Melanocyte of skin (primary cell): ENCODE data around the gene CEACAM18. TPM values are rescaled to one million over a fixed set of nuclear protein-coding genes. Genes with fewer than 3 reads are reported as not detected.

Experiments used
- small RNA-seq, 2 donors: library from RNA; depleted of rRNA; stranded (forward); fragments of <200 nt; gene quantifications; one replicate each; pipeline ENCODE3, GENCODE V24; 2012
- total RNA-seq, 2 donors: library from RNA; depleted of rRNA; stranded (reverse); fragments of >200 nt; gene quantifications; 2 replicates each; pipeline ENCODE4 v1.2.3, GENCODE V29; 2012

Gene CEACAM18
- not detected for total RNA-seq

DNA sequence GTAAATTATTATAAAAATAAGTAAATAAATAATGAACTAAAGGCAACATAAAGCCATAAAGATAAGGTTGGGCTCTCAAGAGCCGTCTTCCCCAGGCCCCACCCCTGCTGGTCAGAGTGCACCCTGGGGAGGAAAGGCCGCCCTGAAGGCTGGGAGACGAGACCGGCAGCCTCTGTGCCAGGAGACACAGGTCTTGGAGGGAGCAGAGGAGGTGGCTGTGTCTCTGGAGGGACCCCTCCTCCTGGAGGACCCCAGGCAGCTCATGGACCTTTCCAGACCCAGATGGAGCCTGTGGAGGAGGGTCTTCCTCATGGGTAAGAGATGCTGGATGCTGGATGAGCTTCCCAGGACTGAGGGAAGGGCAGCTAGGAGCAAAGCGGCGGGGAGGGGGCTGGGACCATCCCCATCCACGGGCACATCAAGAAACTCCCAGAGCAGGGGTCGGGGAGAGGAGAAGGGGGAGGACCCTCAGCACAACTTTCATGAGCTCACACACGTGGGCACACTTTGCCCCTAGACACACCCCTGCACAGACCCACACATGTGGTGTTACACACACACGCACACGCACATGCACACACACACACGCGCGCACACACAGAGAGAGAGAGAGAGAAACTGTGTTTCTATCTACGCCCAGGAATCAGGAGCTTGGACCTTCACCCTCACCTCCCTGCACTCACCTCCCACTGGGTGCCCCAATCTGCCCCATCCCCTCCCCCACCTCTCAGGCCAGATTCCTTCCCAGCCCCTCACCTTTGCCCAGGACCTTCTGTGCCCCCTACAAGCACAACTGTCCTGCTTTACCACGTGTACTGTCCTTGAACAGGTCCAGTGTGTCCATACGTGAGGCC lies at the start of gene CEACAM18:
Gene CEACAM18, plus strand, starts transcription at position 159 of the 854 bp plus-strand sequence.

DNA sequence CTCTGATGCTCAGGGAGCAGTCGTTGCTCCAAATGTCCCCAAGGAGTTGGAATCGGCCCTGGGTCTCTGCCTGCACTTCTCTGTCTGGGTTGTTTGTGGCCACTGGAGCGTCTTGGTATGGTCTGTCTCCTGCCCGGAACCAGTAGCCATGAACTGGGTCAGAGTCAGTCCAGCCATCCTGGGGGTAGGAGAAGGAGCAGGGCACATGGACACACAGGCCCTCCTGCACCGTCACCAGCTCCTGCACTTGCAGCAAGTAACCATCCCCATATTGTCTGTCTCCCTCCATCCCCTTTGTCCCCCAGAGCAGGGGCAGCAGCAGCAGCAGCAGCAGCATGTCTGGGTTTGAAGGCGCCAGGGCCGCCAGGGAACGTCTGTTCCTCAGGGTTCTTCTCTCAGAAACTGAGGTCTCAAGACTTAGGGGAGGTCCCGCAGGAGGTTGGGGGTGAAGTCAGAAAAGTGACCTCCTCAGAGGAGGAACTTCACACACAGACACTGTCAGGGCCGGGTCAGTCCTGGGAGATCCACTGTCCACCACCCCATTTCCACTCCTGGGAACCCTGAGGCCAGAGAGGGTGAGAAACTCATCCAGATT lies 20.2 kb upstream of the CEACAM18 start, which contains the start of gene SIGLEC8:
Gene SIGLEC8, minus strand, starts transcription at position 404 of the 595 bp plus-strand sequence. Its CDS starts 67 bp downstream, at position 337.

GRCh38 chr19:51501594-51502263 lies 23.4 kb downstream of the CEACAM18 start, which contains the start of gene SIGLEC12:
TSS of gene SIGLEC12 (minus strand) at chr19:51501800. CDS start at chr19:51501733, 67 bp downstream.

DNA sequence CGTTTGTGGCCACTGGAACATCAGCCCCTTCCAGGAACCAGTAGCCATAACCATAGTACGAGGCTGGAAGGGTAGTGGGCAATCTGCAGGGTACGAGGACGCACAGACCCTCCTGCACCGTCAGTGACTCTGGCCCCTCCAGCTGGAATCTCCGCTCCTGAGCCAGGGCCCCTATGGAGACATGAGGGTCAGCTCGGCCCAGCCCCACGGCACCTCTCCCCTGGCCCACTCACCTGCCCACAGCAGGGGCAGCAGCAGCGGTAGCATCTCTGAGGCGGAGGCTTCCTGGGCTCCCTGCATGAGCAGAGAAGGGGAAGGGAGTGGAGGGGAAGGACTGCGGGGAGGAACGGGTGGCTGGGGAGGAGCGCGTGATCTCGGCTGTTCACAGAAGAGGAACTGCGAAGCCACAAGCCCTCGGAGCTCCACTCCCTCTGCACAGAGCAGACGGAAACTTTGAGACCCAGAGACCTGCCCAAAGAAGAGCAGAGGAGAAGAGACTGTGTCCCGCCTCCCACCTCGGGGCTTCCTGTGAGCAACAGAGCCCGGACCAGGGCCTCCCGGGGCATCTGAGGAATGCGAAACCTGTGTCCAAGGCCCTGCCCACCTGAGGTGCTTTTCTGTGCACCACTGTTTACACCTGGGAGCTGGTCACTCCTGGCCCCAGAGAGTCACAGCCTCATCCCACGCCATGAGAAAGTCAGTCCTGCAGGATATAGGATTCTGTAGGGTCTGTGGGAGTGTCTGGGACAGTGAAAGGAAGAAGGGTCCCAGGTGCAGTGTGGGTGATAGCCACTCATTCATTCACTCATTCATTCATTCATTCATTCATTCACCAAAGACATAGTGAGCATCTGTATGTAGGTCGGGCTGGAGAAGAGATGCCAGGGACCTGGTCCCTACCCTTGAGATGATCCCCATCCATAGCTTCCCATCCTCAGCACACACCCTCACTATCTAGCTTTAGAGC lies 53.3 kb downstream of the CEACAM18 start, which contains the start of gene SIGLEC6:
Gene SIGLEC6, minus strand, starts transcription at position 322 of the 967 bp plus-strand sequence. Its CDS starts 22 bp downstream, at position 300.

Small RNA genes lying within 50 kb of the gene (small RNA-seq; reads per million reads assigned to genes)
- gene AC020914.3, result 0 reads per million in 2 donors
- 0 reads per million in 2 donors for gene AC020914.5

Other genes starting within 250 kb of the CEACAM18 start
- gene SIGLECL1, start 227.5 kb upstream of the CEACAM18 start, total RNA-seq, result not detected
- gene IGLON5, start 166.9 kb upstream of the CEACAM18 start, total RNA-seq, result not detected
- 1 to 10 TPM; 2.1 to 3.7 TPM for gene VSIG10L, start 136.4 kb upstream of the CEACAM18 start, total RNA-seq
- 100 to 1,000 TPM; 106 to 145 TPM for gene ETFB, start 112.2 kb upstream of the CEACAM18 start, total RNA-seq
- gene CLDND2, start 109.5 kb upstream of the CEACAM18 start, total RNA-seq, result not detected
- gene NKG7, start 105.9 kb upstream of the CEACAM18 start, total RNA-seq, result not detected
- not detected for gene LIM2, start 90.6 kb upstream of the CEACAM18 start, total RNA-seq
- not detected for gene C19orf84, start 87.9 kb upstream of the CEACAM18 start, total RNA-seq
- not detected for gene SIGLEC10, start 60.9 kb upstream of the CEACAM18 start, total RNA-seq
- not detected for gene SIGLEC8, start 20.1 kb upstream of the CEACAM18 start, total RNA-seq
- not detected for gene SIGLEC12, start 23.3 kb downstream of the CEACAM18 start, total RNA-seq
- gene SIGLEC6, start 53.1 kb downstream of the CEACAM18 start, total RNA-seq, result not detected
- 1 to 10 TPM; 4.3 to 6.5 TPM for gene ZNF175, start 92.7 kb downstream of the CEACAM18 start, total RNA-seq
- not detected for gene SIGLEC5, start 151.9 kb downstream of the CEACAM18 start, total RNA-seq
- not detected for gene SIGLEC14, start 168.3 kb downstream of the CEACAM18 start, total RNA-seq
- gene SPACA6, start 214.8 kb downstream of the CEACAM18 start, total RNA-seq, result 1 to 10 TPM; 3.1 to 4.7 TPM
- 1 to 10 TPM in 1 of 2 donors, under 1 TPM in 1; under 0.01 to 1.7 TPM for gene HAS1, start 245.5 kb downstream of the CEACAM18 start, total RNA-seq